Neural progenitor cell (in vitro differentiated cells): ENCODE results near the gene LAMTOR5. TPM values are rescaled to one million over a fixed set of nuclear protein-coding genes. Genes with fewer than 3 reads are reported as not detected.
A peak's percentile ranks its signal among the peaks of the same experiment; 100 is the strongest.
"Not testable (repeated sequence)": the region's sequence is repeated elsewhere in the genome, so short reads cannot be mapped to it uniquely, and the experiment has no call there.

Experiments used
- DNase-seq: peaks from one replicate; pipeline ENCODE4 v3.0.0-alpha.2; 2016; ENCODE audit warnings: low spot score
- H2AFZ ChIP-seq: fragments of 200-600 bp; sonication (generic); replicated peaks from 2 replicates; pipeline ENCODE4 v1.6.1; 2016; ENCODE audit warnings: antibody characterized with exemption
- H3F3A ChIP-seq: fragments of 200-600 bp; sonication (generic); 2 replicates; pipeline ENCODE4 v1.6.1; 2016; ENCODE audit warnings: antibody characterized with exemption, low read depth
- H3K27ac ChIP-seq: fragments of 200-600 bp; sonication (generic); 2 replicates; pipeline ENCODE4 v1.5.1; 2016; ENCODE audit warnings: mild to moderate bottlenecking
- H3K27me3 ChIP-seq: fragments of 200-600 bp; sonication (generic); 2 replicates; pipeline ENCODE4 v1.6.1; 2016; ENCODE audit warnings: mild to moderate bottlenecking, moderate library complexity
- H3K36me3 ChIP-seq: fragments of 200-600 bp; sonication (generic); 2 replicates; pipeline ENCODE4 v1.5.1; 2016
- H3K4me1 ChIP-seq: fragments of 200-600 bp; sonication (generic); 2 replicates; pipeline ENCODE4 v1.6.1; 2016; ENCODE audit warnings: mixed run types
- H3K4me2 ChIP-seq: fragments of 200-600 bp; sonication (generic); 2 replicates; pipeline ENCODE4 v1.6.1; 2016
- H3K4me3 ChIP-seq: fragments of 200-600 bp; sonication (generic); 2 replicates; pipeline ENCODE4 v1.5.1; 2016
- H3K79me2 ChIP-seq: fragments of 200-600 bp; sonication (generic); 2 replicates; pipeline ENCODE4 v1.6.1; 2016; ENCODE audit warnings: low read depth
- H3K9ac ChIP-seq: fragments of 200-600 bp; sonication (generic); 2 replicates; pipeline ENCODE4 v1.6.1; 2016
- H3K9me3 ChIP-seq: fragments of 200-600 bp; sonication (generic); 2 replicates; pipeline ENCODE4 v1.5.1; 2016; ENCODE audit warnings: low read depth
- H4K20me1 ChIP-seq: fragments of 200-600 bp; sonication (generic); 2 replicates; pipeline ENCODE4 v1.6.1; 2016; ENCODE audit warnings: low read depth
- H3K27ac Mint-ChIP-seq: 3 replicates; pipeline ENCODE4 v1.8.0; 2021; ENCODE audit warnings: mixed read lengths
- H3K27me3 Mint-ChIP-seq: 2 replicates; pipeline ENCODE4 v1.8.0; 2022; ENCODE audit warnings: low read depth, mild to moderate bottlenecking, inconsistent platforms, moderate library complexity, mixed read lengths; ENCODE audit not compliant: insufficient read depth
- H3K36me3 Mint-ChIP-seq: 3 replicates; pipeline ENCODE4 v1.8.0; 2021; ENCODE audit warnings: mixed read lengths
- H3K4me1 Mint-ChIP-seq: 3 replicates; pipeline ENCODE4 v1.8.0; 2021; ENCODE audit warnings: mixed read lengths
- H3K4me3 Mint-ChIP-seq: 3 replicates; pipeline ENCODE4 v1.8.0; 2021; ENCODE audit warnings: mild to moderate bottlenecking, moderate library complexity, mixed read lengths
- H3K9me3 Mint-ChIP-seq: 3 replicates; pipeline ENCODE4 v1.8.0; 2020; ENCODE audit warnings: mixed read lengths
- EZH2 ChIP-seq: fragments of 200-600 bp; sonication (generic); IDR thresholded peaks from 2 replicates; pipeline ENCODE4 v1.6.1; 2017; ENCODE audit warnings: antibody characterized with exemption, mild to moderate bottlenecking, moderate library complexity
- EZH2phosphoT487 ChIP-seq: fragments of 200-600 bp; sonication (generic); IDR thresholded peaks from 2 replicates; pipeline ENCODE4 v1.6.1; 2017; ENCODE audit warnings: antibody characterized with exemption
- total RNA-seq: library from RNA; depleted of rRNA; stranded (reverse); fragments of >200 nt; gene quantifications from 2 replicates; pipeline ENCODE4 v1.2.3, GENCODE V29; 2015; ENCODE audit warnings: low replicate concordance
- TF ChIP-seq, protein P1 (sequence below): fragments of 200-600 bp; sonication (generic); IDR thresholded peaks from 2 replicates; pipeline ENCODE4 v1.5.1; 2017; ENCODE audit warnings: antibody characterized with exemption, mild to moderate bottlenecking

The LAMTOR5 gene
- total RNA-seq, 1 donor from 2014 or later: 46.8 TPM

GRCh38 chr1:110409316-110409715 lies 1.8 kb upstream of the LAMTOR5 start:
- Histone ChIP-seq H3K4me3 (no peak overlapping the region), H3K9me3 (no peaks in the 10 kb centered on the region), H3K4me1 (no peaks in the 10 kb centered on the region), H3K36me3 (no peaks in the 10 kb centered on the region), H3K27me3 (no peaks in the 10 kb centered on the region), H3F3A (no peaks in the 10 kb centered on the region), H3K79me2 (peaks cover 11% of the 10 kb centered on the region), H2AFZ (no peak overlapping the region), H3K4me2 (no peak overlapping the region), H4K20me1 (no peaks in the 10 kb centered on the region), H3K27ac (no peak overlapping the region), H3K9ac (no peak overlapping the region)
- Mint-ChIP-seq H3K27me3 (no peaks in the 10 kb centered on the region), H3K4me1 (peaks cover 20% of the 10 kb centered on the region), H3K36me3 (peaks cover 3% of the 10 kb centered on the region), H3K27ac (no peak overlapping the region), H3K4me3 (peak overlapping the region; percentile 52), H3K9me3 (no peaks in the 10 kb centered on the region)
- TF ChIP-seq EZH2: no peak
- no peak for TF ChIP-seq EZH2phosphoT487
- TF ChIP-seq, protein P1, sequence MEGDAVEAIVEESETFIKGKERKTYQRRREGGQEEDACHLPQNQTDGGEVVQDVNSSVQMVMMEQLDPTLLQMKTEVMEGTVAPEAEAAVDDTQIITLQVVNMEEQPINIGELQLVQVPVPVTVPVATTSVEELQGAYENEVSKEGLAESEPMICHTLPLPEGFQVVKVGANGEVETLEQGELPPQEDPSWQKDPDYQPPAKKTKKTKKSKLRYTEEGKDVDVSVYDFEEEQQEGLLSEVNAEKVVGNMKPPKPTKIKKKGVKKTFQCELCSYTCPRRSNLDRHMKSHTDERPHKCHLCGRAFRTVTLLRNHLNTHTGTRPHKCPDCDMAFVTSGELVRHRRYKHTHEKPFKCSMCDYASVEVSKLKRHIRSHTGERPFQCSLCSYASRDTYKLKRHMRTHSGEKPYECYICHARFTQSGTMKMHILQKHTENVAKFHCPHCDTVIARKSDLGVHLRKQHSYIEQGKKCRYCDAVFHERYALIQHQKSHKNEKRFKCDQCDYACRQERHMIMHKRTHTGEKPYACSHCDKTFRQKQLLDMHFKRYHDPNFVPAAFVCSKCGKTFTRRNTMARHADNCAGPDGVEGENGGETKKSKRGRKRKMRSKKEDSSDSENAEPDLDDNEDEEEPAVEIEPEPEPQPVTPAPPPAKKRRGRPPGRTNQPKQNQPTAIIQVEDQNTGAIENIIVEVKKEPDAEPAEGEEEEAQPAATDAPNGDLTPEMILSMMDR: no peak
- no peak for DNase-seq

DNA sequence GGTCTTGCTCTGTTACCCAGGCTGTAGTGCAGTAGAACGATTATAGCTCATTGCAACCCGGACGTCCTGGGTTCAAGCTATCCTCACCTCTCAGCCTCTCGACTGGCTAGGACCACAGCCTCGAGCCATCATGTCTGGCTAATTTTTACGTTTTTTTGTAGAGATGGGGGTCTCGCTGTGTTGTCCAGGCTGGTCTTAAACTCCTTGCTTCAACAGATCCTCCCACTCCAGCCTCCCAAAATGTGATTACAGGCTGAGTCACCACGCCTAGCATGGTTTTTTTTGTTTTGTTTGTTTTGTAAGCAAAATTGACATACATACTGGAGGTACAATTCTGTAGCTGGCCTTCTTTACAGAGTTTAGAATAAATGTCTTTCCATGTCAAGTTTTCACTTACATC lies 994 bp upstream of the LAMTOR5 start:
- H3K27ac ChIP-seq: no peak overlapping the region
- H3K27me3 Mint-ChIP-seq: no peaks in the 10 kb centered on the region
- H3K27ac Mint-ChIP-seq: no peak overlapping the region
- DNase-seq: no peak
- peak overlapping the region; percentile 80 for H3K4me2 ChIP-seq
- H3K79me2 ChIP-seq: peaks cover 11% of the 10 kb centered on the region
- H3K4me1 Mint-ChIP-seq: peaks cover 20% of the 10 kb centered on the region
- H3F3A ChIP-seq: no peaks in the 10 kb centered on the region
- no peak overlapping the region for H3K9ac ChIP-seq
- H3K27me3 ChIP-seq: no peaks in the 10 kb centered on the region
- no peaks in the 10 kb centered on the region for H4K20me1 ChIP-seq
- peak overlapping the region; percentile 58 for H3K4me3 ChIP-seq
- peaks cover 5% of the 10 kb centered on the region for H3K36me3 Mint-ChIP-seq
- no peaks in the 10 kb centered on the region for H3K36me3 ChIP-seq
- no peaks in the 10 kb centered on the region for H3K4me1 ChIP-seq
- H3K4me3 Mint-ChIP-seq: peak overlapping the region; percentile 100
- no peak overlapping the region for H2AFZ ChIP-seq
- TF ChIP-seq EZH2: no peak
- TF ChIP-seq, protein P1: no peak
- TF ChIP-seq EZH2phosphoT487: no peak
- no peaks in the 10 kb centered on the region for H3K9me3 ChIP-seq
- no peaks in the 10 kb centered on the region for H3K9me3 Mint-ChIP-seq

GRCh38 chr1:110406407-110406806 lies 1.1 kb downstream of the LAMTOR5 start:
- Mint-ChIP-seq H3K4me3 (peak overlapping the region; percentile 100), H3K4me1 (peaks cover 20% of the 10 kb centered on the region)
- H2AFZ ChIP-seq, H3K36me3 ChIP-seq, H4K20me1 ChIP-seq, H3K27ac Mint-ChIP-seq, H3K9ac ChIP-seq, H3K27ac ChIP-seq, H3F3A ChIP-seq, H3K4me1 ChIP-seq, H3K27me3 ChIP-seq, H3K9me3 ChIP-seq, DNase-seq, H3K36me3 Mint-ChIP-seq, H3K27me3 Mint-ChIP-seq, H3K9me3 Mint-ChIP-seq: not testable (repeated sequence)
- Histone ChIP-seq H3K4me2 (peak overlapping the region; percentile 80), H3K4me3 (peak overlapping the region; percentile 58), H3K79me2 (peaks cover 11% of the 10 kb centered on the region)

GRCh38 chr1:110404401-110404800 lies 3.1 kb downstream of the LAMTOR5 start:
- H3K4me3 ChIP-seq: no peak overlapping the region
- Mint-ChIP-seq H3K9me3 (no peaks in the 10 kb centered on the region), H3K27me3 (no peaks in the 10 kb centered on the region), H3K36me3 (peaks cover 6% of the 10 kb centered on the region), H3K4me1 (peaks cover 20% of the 10 kb centered on the region), H3K27ac (no peak overlapping the region), H3K4me3 (no peak overlapping the region)
- no peak overlapping the region for H2AFZ ChIP-seq
- no peaks in the 10 kb centered on the region for H3K36me3 ChIP-seq
- no peaks in the 10 kb centered on the region for H3K9me3 ChIP-seq
- H3K4me2 ChIP-seq: no peak overlapping the region
- no peak overlapping the region for H3K27ac ChIP-seq
- H3K9ac ChIP-seq: no peak overlapping the region
- H4K20me1 ChIP-seq: no peaks in the 10 kb centered on the region
- no peaks in the 10 kb centered on the region for H3K27me3 ChIP-seq
- no peak for TF ChIP-seq EZH2
- TF ChIP-seq, protein P1: no peak
- TF ChIP-seq EZH2phosphoT487: no peak
- H3K4me1 ChIP-seq: no peaks in the 10 kb centered on the region
- peaks cover 11% of the 10 kb centered on the region for H3K79me2 ChIP-seq
- DNase-seq: no peak
- H3F3A ChIP-seq: no peaks in the 10 kb centered on the region
